Fibroblast of lung (primary cell): ENCODE measurements around the gene DACH2.

Source experiments
- EZH2 ChIP-seq: IDR thresholded peaks from 2 replicates; pipeline ENCODE4 v1.5.1; 2012; ENCODE audit warnings: low read length, control low read depth, mild to moderate bottlenecking; ENCODE audit errors: missing control alignments
- TF ChIP-seq, protein P1 (sequence below), 2 donors: IDR thresholded peaks in 1 of 2; conservative IDR thresholded peaks in 1 of 2; 1 replicate in 1 of 2; 2 replicates in 1 of 2; pipeline ENCODE4 v1.5.1; 2011 to 2012; ENCODE audit warnings: low read length in 2 of 2, control low read depth in 1 of 2, inconsistent platforms in 1 of 2, low read depth in 1 of 2, mild to moderate bottlenecking in 1 of 2

DNA sequence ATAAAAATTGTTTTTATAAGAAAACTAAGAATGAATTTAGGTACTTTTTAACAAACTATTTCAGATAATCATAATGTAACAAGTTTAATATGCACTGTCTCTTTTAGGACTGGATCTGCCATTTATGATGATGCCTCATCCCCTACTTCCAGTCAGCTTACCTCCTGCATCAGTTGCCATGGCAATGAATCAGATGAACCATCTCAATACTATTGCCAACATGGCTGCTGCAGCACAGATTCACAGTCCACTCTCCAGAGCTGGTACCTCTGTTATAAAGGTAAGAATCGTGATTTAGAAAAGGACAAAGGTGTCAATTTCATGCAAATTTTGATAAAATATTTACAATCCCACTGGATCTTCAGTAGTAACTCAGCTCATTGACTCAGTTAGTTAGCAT is 566.2 kb downstream of the DACH2 start:
- TF ChIP-seq, protein P1, sequence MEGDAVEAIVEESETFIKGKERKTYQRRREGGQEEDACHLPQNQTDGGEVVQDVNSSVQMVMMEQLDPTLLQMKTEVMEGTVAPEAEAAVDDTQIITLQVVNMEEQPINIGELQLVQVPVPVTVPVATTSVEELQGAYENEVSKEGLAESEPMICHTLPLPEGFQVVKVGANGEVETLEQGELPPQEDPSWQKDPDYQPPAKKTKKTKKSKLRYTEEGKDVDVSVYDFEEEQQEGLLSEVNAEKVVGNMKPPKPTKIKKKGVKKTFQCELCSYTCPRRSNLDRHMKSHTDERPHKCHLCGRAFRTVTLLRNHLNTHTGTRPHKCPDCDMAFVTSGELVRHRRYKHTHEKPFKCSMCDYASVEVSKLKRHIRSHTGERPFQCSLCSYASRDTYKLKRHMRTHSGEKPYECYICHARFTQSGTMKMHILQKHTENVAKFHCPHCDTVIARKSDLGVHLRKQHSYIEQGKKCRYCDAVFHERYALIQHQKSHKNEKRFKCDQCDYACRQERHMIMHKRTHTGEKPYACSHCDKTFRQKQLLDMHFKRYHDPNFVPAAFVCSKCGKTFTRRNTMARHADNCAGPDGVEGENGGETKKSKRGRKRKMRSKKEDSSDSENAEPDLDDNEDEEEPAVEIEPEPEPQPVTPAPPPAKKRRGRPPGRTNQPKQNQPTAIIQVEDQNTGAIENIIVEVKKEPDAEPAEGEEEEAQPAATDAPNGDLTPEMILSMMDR (conservative IDR thresholded peaks at IDR 0.05 in 1 of 2, IDR thresholded peaks at IDR 0.05 in 1 of 2; ENCODE audit: low read depth in 1 of 2, low read length in 2 of 2), result no peak
- TF ChIP-seq EZH2, result no peak
